Adipose tissue (tissue), 3 donors: ENCODE measurements around the gene HLA-DRB1. TPM values are rescaled to one million over a fixed set of nuclear protein-coding genes. Genes with fewer than 3 reads are reported as not detected.
"Not testable (repeated sequence)": the region's sequence is repeated elsewhere in the genome, so short reads cannot be mapped to it uniquely, and the experiment has no call there.

Experiments used
- H3K27ac ChIP-seq: one replicate; pipeline ENCODE4 v1.5.1; 2013; ENCODE audit warnings: low read depth, low read length
- WGBS, 3 donors: extraction: QIAGEN DNeasy Blood & Tissue Kit; methylation state at CpG; one replicate each; pipeline ENCODE4 v1.1.7; 2013; 5-methylcytosine and 5-hydroxymethylcytosine counted together
- polyA plus RNA-seq, 3 donors: library from polyadenylated mRNA; stranded (reverse); fragments of 200-250 nt; gene quantifications; one replicate each; pipeline ENCODE4 v1.2.3, GENCODE V29; 2013
- donor health status: healthy with polysubstance abuse.
- donor health status: Bipolar disorder and iron deficiency.
- donor health status: healthy.

Gene HLA-DRB1
- 10 to 100 TPM; 26.0 to 93.5 (median 30.5) TPM for polyA plus RNA-seq

DNA sequence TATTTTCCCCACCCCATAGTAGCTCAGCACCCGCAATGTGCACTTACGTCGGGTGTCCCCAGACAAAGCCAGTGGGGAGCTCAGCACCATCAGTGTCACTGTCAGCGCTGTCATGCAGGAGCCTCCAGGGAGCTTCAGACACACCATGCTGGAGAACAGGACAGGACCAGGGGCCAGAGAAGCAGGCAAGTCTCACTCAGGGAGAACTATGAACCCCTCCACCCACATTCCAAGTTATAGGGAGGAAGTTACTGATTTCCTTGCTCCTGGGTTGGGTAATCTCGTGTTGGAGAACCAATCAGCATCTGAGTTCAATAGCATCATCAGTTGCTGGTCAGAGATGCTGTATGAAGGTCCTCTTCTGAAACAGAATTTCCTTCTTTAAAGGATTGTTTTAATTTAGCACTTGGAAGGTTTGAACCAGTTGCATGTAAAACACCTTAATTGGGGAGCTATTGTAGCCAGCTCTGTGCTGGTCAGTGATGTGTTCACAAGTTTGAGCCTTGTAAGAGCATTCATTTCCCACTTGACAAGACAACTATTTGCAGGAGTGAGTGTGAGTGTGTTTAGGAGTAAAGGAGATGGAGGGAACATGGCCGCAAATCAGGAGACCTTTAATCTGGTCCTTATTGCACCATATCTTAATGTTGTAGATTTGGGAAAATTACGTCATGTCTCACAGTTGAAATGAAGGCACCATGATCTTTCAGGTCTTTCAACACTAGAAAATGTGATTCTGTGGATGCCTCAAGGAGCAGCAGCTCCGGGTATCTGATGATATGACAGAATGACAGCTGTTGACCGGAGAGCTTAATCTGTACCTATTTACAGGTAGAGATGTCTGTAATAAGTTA is at the start of gene HLA-DRB1:
TSS of gene HLA-DRB1 (minus strand) at position 253 of the 854 bp plus-strand sequence. CDS start at position 147, 106 bp downstream.
- H3K27ac ChIP-seq: no peak within 1 kb of the TSS
- 7 to 39% (median 7%) methylated on average over 6 to 9 of the region's 9 CpGs for WGBS, 3 donors

DNA sequence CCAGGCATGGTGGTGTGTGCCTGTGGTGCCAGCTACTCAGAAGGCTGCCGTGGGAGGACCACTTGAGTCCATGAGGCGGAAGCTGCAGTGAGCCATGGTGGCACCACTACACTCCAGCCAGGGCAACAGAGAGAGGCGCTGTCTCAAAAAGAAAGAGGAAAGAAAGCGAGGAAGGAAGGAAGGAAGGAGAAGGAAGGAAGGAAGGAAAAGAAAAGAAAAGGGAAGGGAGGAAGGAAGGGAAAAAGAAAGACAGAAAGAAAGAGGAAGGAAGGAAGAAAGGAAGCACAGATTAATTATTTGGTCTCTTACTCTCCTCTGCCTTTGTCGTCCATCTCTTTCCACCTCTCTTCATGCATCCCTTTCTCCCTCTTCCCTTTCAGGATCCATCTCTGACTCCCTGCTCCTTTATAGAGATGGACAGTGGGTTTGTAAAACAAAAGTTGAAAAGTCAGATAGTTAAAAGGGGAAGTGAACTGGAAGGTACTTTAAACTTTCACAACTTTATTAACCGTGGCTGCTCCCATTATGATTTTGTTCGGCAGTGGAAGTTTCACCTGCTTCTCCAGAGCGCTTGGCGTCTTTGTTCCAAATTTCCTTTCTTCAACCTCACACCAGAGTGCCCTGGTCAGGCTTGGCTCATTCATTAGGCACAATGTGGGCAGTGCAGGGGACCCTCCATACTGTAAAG is 49.0 kb upstream of the HLA-DRB1 start:
- no peak overlapping the region for H3K27ac ChIP-seq
- 45 to 74% (median 62%) methylated on average over 9 of the region's 9 CpGs for WGBS, 3 donors

DNA sequence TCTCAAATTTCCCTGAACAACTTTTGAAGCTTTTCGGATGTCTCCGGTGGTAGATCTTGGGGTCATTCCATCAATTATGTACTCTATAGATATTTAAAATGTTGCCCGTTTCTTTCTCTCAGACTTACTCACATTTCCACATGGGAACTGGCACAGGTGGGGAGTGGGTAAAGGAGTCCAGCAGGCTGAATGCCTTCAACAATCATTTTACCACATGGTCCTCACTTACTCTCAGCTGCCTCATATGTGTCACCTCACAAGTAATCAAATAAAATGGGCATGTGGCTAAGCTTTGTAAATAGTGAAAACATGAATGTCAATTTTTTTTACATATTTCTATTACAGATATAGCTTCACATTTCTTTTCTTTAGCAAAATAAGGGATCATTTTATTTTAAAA is 48.2 kb upstream of the HLA-DRB1 start:
- no peak overlapping the region for H3K27ac ChIP-seq
- 45 to 78% (median 75%) methylated on average over 3 of the region's 3 CpGs for WGBS, 3 donors

DNA sequence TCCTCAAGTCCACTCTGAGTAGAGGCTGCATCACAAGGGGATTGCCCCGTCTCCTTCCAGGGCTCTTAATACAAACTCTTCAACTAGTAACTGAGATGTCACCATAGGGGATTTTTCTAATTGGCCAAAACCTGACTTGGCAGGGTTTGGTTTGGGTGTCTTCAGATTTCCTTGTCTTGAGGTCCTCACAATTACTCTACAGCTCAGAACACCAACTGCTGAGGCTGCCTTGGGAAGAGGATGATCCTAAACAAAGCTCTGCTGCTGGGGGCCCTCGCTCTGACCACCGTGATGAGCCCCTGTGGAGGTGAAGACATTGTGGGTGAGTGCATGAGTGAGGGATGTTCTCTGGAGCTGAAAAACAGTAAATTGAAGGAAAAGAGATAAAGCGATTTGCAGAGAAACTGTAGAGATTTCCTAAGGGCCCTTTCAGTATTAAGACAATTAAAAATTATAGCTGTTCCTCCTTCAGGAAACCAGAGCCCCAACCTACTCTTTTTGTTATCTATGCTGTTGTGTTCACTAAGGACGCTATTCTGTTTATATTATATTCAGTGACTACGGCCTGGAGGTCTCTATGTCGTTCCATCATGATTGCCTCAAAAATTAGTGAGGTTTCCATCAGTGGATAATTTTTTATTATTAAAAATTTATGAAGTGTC is 47.7 kb upstream of the HLA-DRB1 start, which contains the start of gene HLA-DQA1:
TSS of gene HLA-DQA1 (plus strand) at position 188 of the 662 bp plus-strand sequence. CDS start at position 241, 53 bp downstream.
- no peak within 1 kb of the TSS for H3K27ac ChIP-seq
- whole genome bisulfite sequencing, 3 donors: 27 to 52% (median 39%) methylated on average over 7 of the region's 7 CpGs

DNA sequence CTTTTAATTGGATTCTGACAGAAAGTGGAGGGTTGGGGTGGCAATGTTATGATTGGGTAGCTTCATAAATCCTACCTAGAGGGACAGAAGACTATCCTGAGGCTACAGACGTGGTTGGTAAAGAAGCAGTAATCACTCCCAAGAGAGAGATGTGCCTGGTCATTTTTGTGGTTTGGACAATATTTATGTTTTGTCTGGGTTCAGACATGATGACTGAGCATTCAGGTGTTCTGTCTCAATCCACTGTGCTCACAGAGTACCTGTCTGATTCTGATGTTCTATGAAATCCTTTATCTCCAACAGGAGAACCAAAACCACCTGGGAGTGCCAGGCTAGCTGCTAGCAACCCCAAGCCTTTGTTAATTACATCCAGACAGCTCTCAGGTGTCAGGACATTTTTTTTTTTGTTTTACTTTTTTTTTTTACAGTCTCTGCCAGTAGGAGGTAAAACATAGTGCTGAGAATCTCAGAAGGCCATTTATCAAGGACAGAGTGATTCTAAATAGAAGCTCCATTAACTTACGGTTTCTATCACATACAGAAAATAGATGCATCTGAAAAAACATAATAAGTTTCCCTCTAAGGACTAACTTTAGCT is 46.0 kb upstream of the HLA-DRB1 start:
- H3K27ac ChIP-seq: no peak overlapping the region
- WGBS, 3 donors: 13 to 37% (median 14%) methylated on average over 2 of the region's 2 CpGs

DNA sequence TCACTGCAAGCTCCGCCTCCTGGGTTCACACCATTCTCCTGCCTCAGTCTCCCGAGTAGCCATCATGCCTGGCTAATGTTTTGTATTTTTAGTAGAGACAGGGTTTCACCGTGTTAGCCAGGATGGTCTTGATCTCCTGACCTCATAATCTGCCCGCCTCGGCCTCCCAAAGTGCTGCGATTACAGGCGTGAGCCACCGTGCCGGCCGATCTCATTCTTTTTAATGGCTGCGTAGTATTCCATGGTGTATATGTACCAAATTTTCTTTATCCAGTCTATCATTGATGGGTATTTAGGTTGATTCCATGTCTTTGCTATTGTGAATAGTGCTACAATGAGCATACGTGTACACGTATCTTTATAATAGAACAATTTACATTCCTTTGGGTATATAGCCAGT is 40.1 kb upstream of the HLA-DRB1 start:
- not testable (repeated sequence) for H3K27ac ChIP-seq
- WGBS, 3 donors: 58 to 100% (median 61%) methylated on average over 2 of the region's 13 CpGs

DNA sequence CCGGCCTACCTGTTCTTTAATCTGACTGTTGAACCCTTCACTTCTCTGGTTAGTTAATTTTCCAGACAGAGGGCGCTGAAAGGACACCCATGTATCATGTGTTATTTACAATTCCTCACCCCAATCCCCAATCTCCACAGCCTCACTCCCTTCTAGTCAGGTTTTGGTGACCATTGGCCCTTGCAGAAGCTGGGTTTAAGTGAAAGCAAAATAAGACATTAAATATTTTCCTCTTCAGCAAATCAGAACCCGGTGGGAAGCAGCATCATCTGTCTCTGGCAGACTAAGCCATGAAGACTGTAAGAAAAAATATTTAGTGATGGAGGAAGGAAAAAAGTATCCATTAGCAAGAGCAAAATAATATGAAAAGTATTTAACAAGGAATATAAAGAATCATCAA is 38.2 kb upstream of the HLA-DRB1 start:
- no peak overlapping the region for H3K27ac ChIP-seq
- 29 to 39% (median 32%) methylated on average over 3 of the region's 3 CpGs for WGBS, 3 donors

DNA sequence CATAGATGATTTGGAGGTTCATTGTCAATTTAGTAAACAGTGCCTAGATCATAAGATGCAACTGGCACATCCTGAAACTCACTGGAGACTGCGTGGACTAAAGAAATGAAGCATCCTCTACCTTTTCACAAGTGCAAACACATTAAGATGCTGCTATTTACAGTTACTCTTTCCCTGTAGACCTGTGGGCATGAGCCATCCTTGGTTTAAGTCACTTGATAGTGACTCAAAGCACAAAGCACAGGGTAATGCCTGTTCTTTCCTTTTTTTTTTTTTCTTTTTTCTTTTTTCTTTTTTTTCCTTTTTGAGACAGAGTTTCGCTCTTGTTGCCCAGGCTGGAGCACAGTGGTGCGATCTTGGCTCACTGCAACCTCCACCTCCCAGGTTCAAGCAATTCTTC is 37.6 kb upstream of the HLA-DRB1 start:
- H3K27ac ChIP-seq: no peak overlapping the region
- WGBS, 3 donors: 0 to 1% (median 0%) methylated on average over 1 of the region's 3 CpGs

DNA sequence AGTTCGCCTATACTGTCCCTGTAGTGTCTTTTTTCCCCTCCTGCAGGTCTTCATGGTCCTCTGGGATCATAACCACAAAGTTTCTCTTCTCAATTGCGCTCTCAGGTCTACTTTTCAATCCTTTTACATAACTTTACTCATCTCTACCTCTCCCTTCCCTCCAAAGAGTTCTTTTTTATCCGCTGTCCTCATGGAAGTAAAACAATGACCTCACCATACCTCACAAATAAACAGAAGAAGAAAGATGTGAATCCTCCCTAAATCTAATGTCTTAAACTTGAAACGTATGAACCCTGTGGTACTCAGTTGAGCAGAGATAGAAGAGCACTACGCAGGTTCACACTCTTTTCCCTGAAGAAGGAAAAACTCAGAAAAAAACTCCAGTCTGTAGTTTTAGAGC is 35.5 kb upstream of the HLA-DRB1 start:
- whole genome bisulfite sequencing, 3 donors: 18 to 22% (median 19%) methylated on average over 5 of the region's 5 CpGs
- H3K27ac ChIP-seq: no peak overlapping the region

DNA sequence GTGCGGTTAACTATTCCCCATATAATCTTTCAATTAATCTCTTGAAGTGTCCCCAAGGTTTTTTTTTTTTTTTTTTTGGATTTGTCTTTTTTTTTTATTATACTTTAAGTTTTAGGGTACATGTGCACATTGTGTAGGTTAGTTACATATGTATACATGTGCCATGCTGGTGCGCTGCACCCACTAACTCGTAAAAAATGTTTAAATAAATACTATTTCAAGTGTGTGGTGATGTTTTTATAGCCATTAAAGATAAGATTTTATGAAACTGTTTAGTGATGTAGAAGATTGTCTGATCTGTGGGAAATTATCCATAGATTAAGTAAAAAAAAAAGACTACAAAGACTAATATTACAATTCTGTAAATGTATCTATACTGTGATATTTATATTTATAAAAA is 34.9 kb upstream of the HLA-DRB1 start:
- 0% methylated on average over 1 of the region's 3 CpGs for WGBS, 3 donors
- no peak overlapping the region for H3K27ac ChIP-seq

DNA sequence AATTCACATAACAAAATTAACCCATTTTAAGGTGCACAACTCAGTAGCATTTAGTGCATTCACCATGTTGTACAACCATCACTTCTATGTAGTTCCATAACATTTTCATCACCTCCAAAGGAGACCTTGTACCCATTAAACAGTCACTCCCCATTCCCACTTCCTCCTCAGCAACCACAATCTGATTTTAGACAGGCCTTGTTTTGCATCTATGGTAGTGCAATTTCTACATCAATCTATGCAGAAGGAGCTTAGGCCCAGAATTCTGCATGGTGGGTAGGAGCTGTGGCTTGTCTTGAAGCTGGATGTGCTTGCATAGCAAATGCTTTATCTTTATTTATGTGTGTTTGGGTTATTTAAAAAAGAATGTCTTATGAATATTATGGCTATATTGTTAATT is 34.0 kb upstream of the HLA-DRB1 start:
- no peak overlapping the region for H3K27ac ChIP-seq

DNA sequence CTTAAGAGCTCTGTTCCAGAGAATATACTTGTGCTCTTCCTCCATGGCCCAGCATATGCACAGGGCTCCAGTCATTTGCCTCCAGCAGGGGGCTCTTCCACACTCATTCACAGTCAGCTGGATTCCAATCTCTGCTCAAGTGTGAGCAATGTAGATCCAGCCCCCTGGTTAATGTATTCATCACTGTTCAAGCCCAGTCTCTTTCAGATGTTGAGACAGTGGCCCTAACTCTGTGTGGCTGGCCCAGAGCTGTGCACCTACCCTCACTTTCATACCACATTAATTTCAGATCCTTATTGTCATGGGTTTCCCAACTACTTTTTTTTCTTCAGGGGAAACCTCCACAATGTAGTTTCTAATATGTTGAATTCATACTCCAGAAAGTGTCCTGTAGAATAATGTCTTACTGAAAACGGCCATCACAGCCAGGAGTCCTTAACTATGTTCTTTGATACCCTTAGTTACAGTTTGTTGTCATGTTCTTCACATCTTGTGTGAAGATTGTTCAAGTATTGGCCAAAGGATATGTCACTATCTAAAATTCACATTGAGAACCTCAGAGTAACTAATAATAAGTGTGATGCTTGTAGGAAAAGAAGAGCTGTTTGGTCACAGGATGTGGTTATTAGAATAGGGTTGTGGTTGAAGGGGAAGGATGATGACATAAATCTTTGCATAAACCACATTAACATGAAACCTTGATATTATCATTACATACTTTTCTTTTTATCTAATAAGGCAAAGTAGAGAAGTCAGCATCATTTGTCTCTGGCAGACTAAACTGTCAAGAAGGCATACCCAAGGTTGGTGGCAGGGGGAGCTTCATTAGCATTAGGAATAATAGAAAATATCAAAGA is 33.1 kb upstream of the HLA-DRB1 start:
- WGBS, 3 donors: 0 to 44% (median 0%) methylated on average over 1 of the region's 1 CpG
- no peak overlapping the region for H3K27ac ChIP-seq

DNA sequence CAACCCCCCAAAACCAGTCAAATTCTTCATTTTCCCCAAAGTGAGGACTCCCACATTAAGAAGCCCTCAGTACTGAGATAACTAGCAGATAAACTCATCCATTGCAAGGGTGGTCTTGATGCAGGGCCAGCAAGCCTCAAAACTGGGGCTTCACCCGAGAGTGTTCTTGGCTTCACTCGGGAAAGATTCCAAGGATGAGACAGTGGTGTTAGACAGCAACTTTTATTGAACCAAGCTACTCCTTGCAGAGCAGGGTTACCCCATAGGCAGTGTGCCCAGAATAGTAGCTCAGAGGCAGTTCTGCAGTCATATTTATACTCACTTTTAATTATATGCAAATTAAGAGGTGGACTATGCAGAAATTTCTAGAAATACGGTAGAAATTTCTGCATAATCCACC is 31.7 kb upstream of the HLA-DRB1 start:
- WGBS, 3 donors: 23 to 41% (median 37%) methylated on average over 3 of the region's 3 CpGs
- no peak overlapping the region for H3K27ac ChIP-seq

DNA sequence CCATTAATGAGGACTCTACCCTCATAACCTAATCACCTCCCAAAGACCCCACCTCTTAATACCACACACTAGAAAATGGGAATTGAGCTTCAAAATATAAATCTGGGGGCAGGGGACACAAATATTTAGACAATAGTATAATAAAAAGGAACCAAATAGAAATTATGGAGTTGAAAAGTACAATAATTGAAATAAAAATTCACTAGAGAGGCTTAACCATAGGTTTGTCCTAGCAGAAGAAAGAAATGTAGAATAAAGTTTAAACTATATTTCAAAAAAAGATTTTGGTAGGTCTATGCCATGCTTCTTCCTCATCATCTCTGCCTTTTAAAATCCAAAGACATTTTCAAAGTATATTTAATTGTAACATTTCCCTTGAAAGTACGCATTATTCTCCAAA is 28.1 kb upstream of the HLA-DRB1 start:
- H3K27ac ChIP-seq: no peak overlapping the region
- WGBS, 3 donors: 41 to 100% (median 70%) methylated on average over 1 of the region's 1 CpG

DNA sequence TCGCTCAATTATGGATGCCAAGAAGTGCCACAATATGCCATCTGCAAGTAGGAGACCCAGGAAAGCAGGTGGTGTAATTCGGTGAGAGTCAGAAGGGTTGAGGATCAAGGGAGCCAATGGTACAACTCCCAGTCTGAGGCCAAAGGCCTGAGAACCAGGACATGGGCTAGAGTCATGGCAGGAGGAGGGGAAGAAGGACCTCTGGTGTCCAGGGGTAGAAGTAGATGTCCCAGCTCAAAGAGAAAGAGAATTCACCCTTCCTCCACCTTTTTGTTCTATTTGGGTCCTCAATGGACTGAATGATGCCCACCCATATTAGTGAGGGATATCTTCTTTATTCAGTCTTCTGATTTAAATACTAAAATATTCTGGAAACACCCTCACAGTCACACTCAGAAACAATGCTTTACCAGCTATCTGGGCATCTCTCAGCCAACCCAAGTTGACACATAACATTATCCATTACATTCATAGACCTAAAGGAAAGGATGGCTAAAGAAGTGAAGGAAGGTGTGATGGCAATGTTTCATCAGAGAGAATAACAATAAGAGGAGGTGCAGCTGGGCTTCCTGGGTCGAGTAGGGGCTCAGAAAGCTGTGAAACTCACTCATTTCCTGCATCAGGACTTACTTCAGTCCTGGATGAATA is 26.4 kb upstream of the HLA-DRB1 start:
- WGBS, 3 donors: 35 to 37% (median 36%) methylated on average over 3 of the region's 3 CpGs
- no peak overlapping the region for H3K27ac ChIP-seq

DNA sequence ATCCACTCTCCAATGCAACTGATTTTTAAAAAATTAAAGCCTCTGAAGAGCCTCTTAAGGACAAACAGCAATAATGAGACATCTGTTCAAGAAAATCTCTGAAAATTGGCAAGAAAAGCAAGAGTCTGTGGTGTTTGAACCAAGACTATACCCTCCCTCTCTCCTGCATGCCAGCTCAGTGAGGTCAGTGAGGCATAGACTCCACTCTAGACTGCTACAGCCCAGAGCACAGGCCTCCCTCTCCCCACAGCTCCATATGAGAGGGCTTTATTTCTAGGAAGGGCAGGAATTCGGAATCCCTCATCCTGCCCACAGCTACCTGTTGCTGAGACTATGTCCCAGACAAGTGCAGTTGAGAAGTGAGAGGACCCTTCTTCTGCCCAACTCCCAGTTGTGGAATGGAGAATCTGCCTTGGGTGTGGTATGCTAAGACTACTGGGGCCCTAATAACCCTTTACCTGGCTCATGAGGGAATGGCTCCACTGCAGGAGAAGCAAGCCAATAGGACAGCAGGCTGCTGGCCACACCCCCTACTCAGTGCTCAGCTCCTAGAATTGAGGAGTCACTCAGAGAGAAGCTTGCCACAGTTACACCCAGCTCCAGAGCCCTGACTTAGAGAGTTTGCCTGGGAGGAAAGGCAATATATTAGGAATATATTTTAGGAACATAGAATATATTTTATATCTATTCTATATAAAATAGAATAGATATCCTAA is 24.9 kb upstream of the HLA-DRB1 start:
- 2 to 64% (median 30%) methylated on average over 1 of the region's 1 CpG for WGBS, 3 donors
- no peak overlapping the region for H3K27ac ChIP-seq

DNA sequence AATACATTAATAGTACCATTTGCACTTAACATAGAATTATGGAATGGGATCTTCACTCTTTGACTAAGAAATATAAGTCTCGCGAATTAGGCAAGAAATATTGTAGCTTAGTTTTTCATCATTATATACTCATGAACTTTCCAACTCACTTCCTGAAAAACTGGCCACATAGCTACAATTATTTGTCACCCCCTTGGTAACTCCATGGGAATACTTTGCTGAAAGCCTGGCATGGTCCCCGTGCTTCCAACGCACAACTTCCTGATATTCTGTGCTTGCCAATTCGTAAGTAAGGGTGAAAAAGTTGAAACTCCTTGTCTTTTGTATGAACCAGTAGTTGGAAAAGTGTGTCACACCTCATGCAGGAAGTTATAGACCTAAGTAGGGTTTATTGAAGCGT is 23.8 kb upstream of the HLA-DRB1 start:
- WGBS, 3 donors: 27 to 53% (median 36%) methylated on average over 6 of the region's 6 CpGs
- no peak overlapping the region for H3K27ac ChIP-seq
